IMR-90 (cell line): Measurements from ENCODE around the gene HIVEP3. TPM values are rescaled to one million over a fixed set of nuclear protein-coding genes. Genes with fewer than 3 reads are reported as not detected.

Source experiments
- ATAC-seq: fragments of 200-7000 bp; cut with Tn5 transposase; 2 replicates; pipeline ENCODE4 v1.9.1; 2020; ENCODE audit warnings: low read depth, mild to moderate bottlenecking, moderate library complexity
- BruUV-seq: library from RNA; stranded (reverse); fragments of 400-500 nt; replicated peaks from 2 replicates; lab custom pipeline; 2021; lab: Mats Ljungman, UMichigan
- CTCF ChIA-PET: fragments of 300-600 bp; formaldehyde crosslinking; extraction: SDS; loops from one replicate; lab custom pipeline; 2021; ENCODE audit warnings: antibody characterized with exemption; lab: Yijun Ruan, JAX
- POLR2A ChIA-PET: fragments of 300-600 bp; sonication (Branson Sonifier 250); formaldehyde crosslinking; loops from one replicate; lab custom pipeline; 2022; ENCODE audit warnings: antibody characterized with exemption; ENCODE audit not compliant: unreplicated experiment; lab: Charles Lee
- DNase-seq: peaks from one replicate; pipeline ENCODE4 v3.0.0; 2013
- H2AFZ ChIP-seq: replicated peaks from 2 replicates; pipeline ENCODE3; 2013; ENCODE audit warnings: low read length, mild to moderate bottlenecking; ENCODE audit not compliant: poor library complexity
- H2AK5ac ChIP-seq: 2 replicates; pipeline ENCODE4 v1.6.1; 2013; ENCODE audit warnings: low read depth, low read length, inconsistent platforms
- H2AK9ac ChIP-seq: replicated peaks from 2 replicates; pipeline ENCODE3; 2013; ENCODE audit warnings: mild to moderate bottlenecking, low read depth, low read length, moderate library complexity; ENCODE audit not compliant: poor library complexity
- H2BK120ac ChIP-seq: 2 replicates; pipeline ENCODE4 v1.6.1; 2013; ENCODE audit warnings: low read depth, low read length, inconsistent platforms
- H2BK15ac ChIP-seq: 3 replicates; pipeline ENCODE4 v1.6.1; 2013; ENCODE audit warnings: low read depth, low read length, inconsistent platforms
- H2BK20ac ChIP-seq: 2 replicates; pipeline ENCODE4 v1.6.1; 2013; ENCODE audit warnings: low read depth, mild to moderate bottlenecking, inconsistent platforms, low read length, moderate library complexity
- H2BK5ac ChIP-seq: 2 replicates; pipeline ENCODE4 v1.6.1; 2013; ENCODE audit warnings: mild to moderate bottlenecking, low read depth, low read length, inconsistent platforms; ENCODE audit not compliant: poor library complexity, severe bottlenecking
- H3K14ac ChIP-seq: replicated peaks from 2 replicates; pipeline ENCODE4 v1.6.1; 2013; ENCODE audit warnings: low read depth, low read length, inconsistent platforms
- H3K18ac ChIP-seq: 2 replicates; pipeline ENCODE4 v1.6.1; 2013; ENCODE audit warnings: low read depth, low read length, control low read depth
- H3K23ac ChIP-seq: 2 replicates; pipeline ENCODE4 v1.6.1; 2013; ENCODE audit warnings: low read depth, low read length, inconsistent platforms
- H3K27ac ChIP-seq: 2 replicates; pipeline ENCODE4 v1.5.1; 2013; ENCODE audit warnings: mild to moderate bottlenecking, control low read depth, low read length; ENCODE audit not compliant: insufficient read depth
- H3K27me3 ChIP-seq: 2 replicates; pipeline ENCODE4 v1.6.1; 2013; ENCODE audit warnings: low read length; ENCODE audit not compliant: control insufficient read depth, insufficient read depth
- H3K36me3 ChIP-seq: 2 replicates; pipeline ENCODE4 v1.6.1; 2013; ENCODE audit warnings: low read length, mixed read lengths; ENCODE audit not compliant: control insufficient read depth, insufficient read depth
- H3K4ac ChIP-seq: 2 replicates; pipeline ENCODE4 v1.6.1; 2013; ENCODE audit warnings: low read depth, low read length, inconsistent platforms
- H3K4me1 ChIP-seq: 2 replicates; pipeline ENCODE4 v1.6.1; 2013; ENCODE audit warnings: low read length, mixed read lengths; ENCODE audit not compliant: control insufficient read depth, insufficient read depth
- H3K4me2 ChIP-seq: 2 replicates; pipeline ENCODE4 v1.6.1; 2013; ENCODE audit warnings: low read depth, mild to moderate bottlenecking, control low read depth, low read length, moderate library complexity
- H3K4me3 ChIP-seq: 2 replicates; pipeline ENCODE4 v1.5.1; 2013; ENCODE audit warnings: low read depth, mild to moderate bottlenecking, control low read depth, low read length, moderate library complexity; ENCODE audit not compliant: insufficient read depth
- H3K56ac ChIP-seq: 2 replicates; pipeline ENCODE4 v1.6.1; 2013; ENCODE audit warnings: low read length, inconsistent platforms; ENCODE audit not compliant: insufficient read depth; ENCODE audit errors: extremely low read depth
- H3K79me1 ChIP-seq, 2 experiments: 2 replicates each; pipeline ENCODE4 v1.6.1; 2013; ENCODE audit warnings: low read length in 2 of 2, inconsistent platforms in 1 of 2, low read depth in 1 of 2
- H3K9ac ChIP-seq: 2 replicates; pipeline ENCODE4 v1.6.1; 2013; ENCODE audit warnings: low read depth, low read length, control low read depth
- H3K9me1 ChIP-seq: 2 replicates; pipeline ENCODE4 v1.6.1; 2013; ENCODE audit warnings: low read length, inconsistent platforms; ENCODE audit not compliant: insufficient read depth
- H3K9me3 ChIP-seq: 2 replicates; pipeline ENCODE4 v1.6.1; 2013; ENCODE audit warnings: low read length; ENCODE audit not compliant: control insufficient read depth, insufficient read depth
- H4K20me1 ChIP-seq: 2 replicates; pipeline ENCODE4 v1.6.1; 2013; ENCODE audit warnings: low read length, inconsistent platforms; ENCODE audit not compliant: insufficient read depth
- H4K5ac ChIP-seq: 2 replicates; pipeline ENCODE4 v1.6.1; 2013; ENCODE audit warnings: mild to moderate bottlenecking, low read depth, low read length, control low read depth
- H4K8ac ChIP-seq, 2 experiments: 2 replicates each; pipeline ENCODE4 v1.6.1; 2013; ENCODE audit warnings: low read depth in 2 of 2, low read length in 2 of 2, control low read depth in 1 of 2, inconsistent platforms in 1 of 2
- H4K91ac ChIP-seq: 2 replicates; pipeline ENCODE4 v1.6.1; 2013; ENCODE audit warnings: low read depth, low read length, inconsistent platforms; ENCODE audit not compliant: insufficient read depth
- BHLHE40 ChIP-seq: fragments of 150-350 bp; IDR thresholded peaks from 2 replicates; pipeline ENCODE4 v1.6.1; 2016; ENCODE audit warnings: mild to moderate bottlenecking, low read depth, low read length
- CEBPB ChIP-seq: IDR thresholded peaks from 2 replicates; pipeline ENCODE4 v1.6.1; 2012; ENCODE audit warnings: low read depth, low read length, improper control_type of control experiment
- CHD1 ChIP-seq: IDR thresholded peaks from 2 replicates; pipeline ENCODE4 v1.6.1; 2012; ENCODE audit warnings: low read depth, low read length, improper control_type of control experiment
- ELK1 ChIP-seq: fragments of 150-350 bp; IDR thresholded peaks from 2 replicates; pipeline ENCODE4 v1.6.1; 2016; ENCODE audit warnings: low read depth, mild to moderate bottlenecking, low read length, moderate library complexity, borderline replicate concordance
- FOS ChIP-seq: fragments of 150-350 bp; IDR thresholded peaks from 2 replicates; pipeline ENCODE4 v1.6.1; 2016; ENCODE audit warnings: low read depth, low read length
- MAZ ChIP-seq: IDR thresholded peaks from 2 replicates; pipeline ENCODE4 v1.6.1; 2012; ENCODE audit warnings: low read depth, mild to moderate bottlenecking, low read length, improper control_type of control experiment, moderate library complexity, borderline replicate concordance
- MXI1 ChIP-seq: IDR thresholded peaks from 2 replicates; pipeline ENCODE4 v1.6.1; 2012; ENCODE audit warnings: low read depth, mild to moderate bottlenecking, low read length, moderate library complexity, borderline replicate concordance
- NFE2L2 ChIP-seq: fragments of 150-350 bp; IDR thresholded peaks from 2 replicates; pipeline ENCODE4 v1.6.1; 2016; ENCODE audit warnings: low read depth, mild to moderate bottlenecking, low read length
- POLR2A ChIP-seq: IDR thresholded peaks from 2 replicates; pipeline ENCODE4 v1.6.1; 2012; ENCODE audit warnings: mild to moderate bottlenecking, low read depth, low read length
- RAD21 ChIP-seq: IDR thresholded peaks from 2 replicates; pipeline ENCODE4 v1.6.1; 2012; ENCODE audit warnings: low read length, improper control_type of control experiment
- RFX5 ChIP-seq: IDR thresholded peaks from 2 replicates; pipeline ENCODE4 v1.8.0; 2012; ENCODE audit warnings: low read depth, mild to moderate bottlenecking, low read length, moderate library complexity
- SMC3 ChIP-seq: fragments of 150-350 bp; IDR thresholded peaks from 2 replicates; pipeline ENCODE4 v1.6.1; 2016; ENCODE audit warnings: low read depth, mild to moderate bottlenecking, antibody characterized with exemption, low read length, moderate library complexity
- USF2 ChIP-seq: fragments of 150-350 bp; IDR thresholded peaks from 2 replicates; pipeline ENCODE4 v1.6.1; 2017; ENCODE audit warnings: mild to moderate bottlenecking, antibody characterized with exemption, low read length, low read depth
- WGBS, 2 experiments: methylation state at CpG; one replicate each; pipeline versions ENCODE4 v1.1.5 to v1.1.7; 2013; ENCODE audit warnings: missing lambda C conversion rate in 2 of 2; ENCODE audit not compliant: insufficient read length in 1 of 2; ENCODE audit errors: extremely low coverage in 2 of 2; 5-methylcytosine and 5-hydroxymethylcytosine counted together
- dilution Hi-C: fragments of 300-500 bp; cut with HindIII; formaldehyde crosslinking; loops from one replicate; pipeline ENCODE4 v1.14.3; 2018; ENCODE audit warnings: low sequenced_read_pairs; ENCODE audit not compliant: unreplicated experiment
- in situ Hi-C: fragments of 300-500 bp; cut with MboI; formaldehyde crosslinking; loops from 3 replicates; pipeline ENCODE4 v1.14.3; 2019; ENCODE audit warnings: low sequenced_read_pairs, inconsistent platforms, mixed read lengths
- intact Hi-C: fragments of 100-400 bp; cut with micrococcal nuclease; formaldehyde crosslinking; loops from 2 replicates; pipeline ENCODE4 v1.10.0; 2022
- polyA plus RNA-seq, 3 experiments: library from polyadenylated mRNA; depleted of rRNA; stranded (reverse); fragments of >200 nt; gene quantifications; 2 replicates each; pipeline ENCODE4 v1.2.3, GENCODE V29; 2012; ENCODE audit warnings: low replicate concordance in 1 of 3
- total RNA-seq: library from RNA; depleted of rRNA; stranded (reverse); fragments of >200 nt; gene quantifications from 2 replicates; pipeline ENCODE4 v1.2.3, GENCODE V29; 2012
- TF ChIP-seq, protein P1 (sequence below): conservative IDR thresholded peaks from 2 replicates; pipeline ENCODE4 v1.5.1; 2012; ENCODE audit warnings: mild to moderate bottlenecking, low read depth, low read length, improper control_type of control experiment

HIVEP3 gene
- total and polyA plus RNA-seq, 2 of the 4 experiments (the other 2 are of a cell fraction) = 1.4 to 4.0 TPM

- Histone ChIP-seq H3K36me3 (no peaks in the 10 kb centered on the region), H2AK9ac (no peak overlapping the region), H3K23ac (no peak overlapping the region), H3K4me1 (peaks cover 3% of the 10 kb centered on the region; the same call in 1 of the 2 replicates), H3K9me1 (peaks cover 4% of the 10 kb centered on the region; the same call in 1 of the 2 replicates), H3K18ac (no peak overlapping the region), H3K79me1 (no peaks in the 10 kb centered on the region), H3K27ac (no peak overlapping the region), H2BK15ac (no peak overlapping the region), H3K56ac (no peak overlapping the region), H3K27me3 (no peaks in the 10 kb centered on the region; the same call in 1 of the 2 replicates), H4K8ac (no peak overlapping the region), H3K14ac (no peak overlapping the region), H2BK120ac (no peak overlapping the region), H3K9me3 (no peaks in the 10 kb centered on the region), H3K4me3 (no peak overlapping the region), H3K4ac (no peak overlapping the region), H3K4me2 (no peak overlapping the region), H2BK20ac (no peak overlapping the region), H2AK5ac (no peak overlapping the region), H3K9ac (no peak overlapping the region), H2BK5ac (no peak overlapping the region), H2AFZ (no peak overlapping the region), H4K91ac (no peak overlapping the region), H4K5ac (no peak overlapping the region), H4K20me1 (no peaks in the 10 kb centered on the region)
- ChIA-PET CTCF (no interaction called here), POLR2A (no interaction called here)
- intact Hi-C loops (no loop called here), dilution Hi-C loops (no loop called here), in situ Hi-C loops (no loop called here)
- BruUV-seq = no TSS peak
- 95% methylated on average over 7 of the region's 7 CpGs; no CpG with 5 or more reads in 1 of the 2 experiments for WGBS, 2 experiments
- TF ChIP-seq SMC3 (no peak), MAZ (no peak), FOS (no peak), CEBPB (no peak), NFE2L2 (no peak), MXI1 (no peak), USF2 (no peak), RFX5 (no peak), POLR2A (no peak), ELK1 (no peak), RAD21 (no peak), BHLHE40 (no peak), CHD1 (no peak)
- TF ChIP-seq, protein P1, sequence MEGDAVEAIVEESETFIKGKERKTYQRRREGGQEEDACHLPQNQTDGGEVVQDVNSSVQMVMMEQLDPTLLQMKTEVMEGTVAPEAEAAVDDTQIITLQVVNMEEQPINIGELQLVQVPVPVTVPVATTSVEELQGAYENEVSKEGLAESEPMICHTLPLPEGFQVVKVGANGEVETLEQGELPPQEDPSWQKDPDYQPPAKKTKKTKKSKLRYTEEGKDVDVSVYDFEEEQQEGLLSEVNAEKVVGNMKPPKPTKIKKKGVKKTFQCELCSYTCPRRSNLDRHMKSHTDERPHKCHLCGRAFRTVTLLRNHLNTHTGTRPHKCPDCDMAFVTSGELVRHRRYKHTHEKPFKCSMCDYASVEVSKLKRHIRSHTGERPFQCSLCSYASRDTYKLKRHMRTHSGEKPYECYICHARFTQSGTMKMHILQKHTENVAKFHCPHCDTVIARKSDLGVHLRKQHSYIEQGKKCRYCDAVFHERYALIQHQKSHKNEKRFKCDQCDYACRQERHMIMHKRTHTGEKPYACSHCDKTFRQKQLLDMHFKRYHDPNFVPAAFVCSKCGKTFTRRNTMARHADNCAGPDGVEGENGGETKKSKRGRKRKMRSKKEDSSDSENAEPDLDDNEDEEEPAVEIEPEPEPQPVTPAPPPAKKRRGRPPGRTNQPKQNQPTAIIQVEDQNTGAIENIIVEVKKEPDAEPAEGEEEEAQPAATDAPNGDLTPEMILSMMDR = no peak
- DNase-seq (no peak), ATAC-seq (no peak)
These were observed 407.5 kb downstream of the HIVEP3 start for GRCh38 chr1:41511239-41511540.
